ENCODE data around the gene MXD1. TPM values are rescaled to one million over a fixed set of nuclear protein-coding genes. Genes with fewer than 3 reads are reported as not detected.

MXD1 gene
- total RNA-seq, 1 experiment from 2014 or later = 71.8 TPM

DNA sequence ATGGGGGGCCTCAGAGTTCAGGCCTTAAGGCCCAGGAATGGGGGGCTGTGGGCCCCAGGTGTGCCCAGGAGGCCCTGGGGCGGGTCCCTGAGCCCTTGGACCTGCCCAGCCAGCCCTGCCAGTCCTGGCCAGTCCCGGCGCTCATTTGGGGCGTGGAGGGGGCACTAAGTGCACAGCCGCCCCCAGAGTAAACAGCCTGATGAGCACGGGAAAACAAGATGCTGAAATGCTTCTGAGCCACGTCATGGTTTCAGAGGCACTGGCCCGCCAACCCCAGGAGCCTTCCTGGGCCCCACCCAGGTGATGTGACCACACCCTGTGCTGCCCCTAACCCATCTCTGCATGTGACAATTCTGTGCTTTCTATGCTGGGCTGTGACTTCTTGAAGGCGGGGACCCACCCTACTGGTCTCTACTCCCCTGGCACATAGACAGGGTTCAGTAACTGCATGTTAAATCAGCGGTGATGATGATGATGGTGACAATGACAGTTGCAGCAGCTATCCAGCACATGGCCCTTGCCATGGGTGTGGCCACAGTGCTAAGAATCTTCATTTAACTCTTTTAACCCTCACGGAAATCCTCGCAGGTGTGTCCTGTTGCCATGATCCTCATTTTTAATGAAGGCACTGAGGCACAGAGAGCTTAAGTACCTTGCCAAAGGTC lies 74.7 kb downstream of the MXD1 start:
- intact Hi-C loops (cut with micrococcal nuclease) = no loop called here

More for the DNA sequence above, 74.7 kb downstream of the MXD1 start:
- Mint-ChIP-seq H3K27me3 (ENCODE audit: insufficient read depth, unreplicated experiment) (no peaks in the 10 kb centered on the region), H3K4me3 (ENCODE audit: unreplicated experiment) (no peak overlapping the region), H3K36me3 (ENCODE audit: insufficient read depth, unreplicated experiment) (peaks cover 7% of the 10 kb centered on the region), H3K9me3 (ENCODE audit: unreplicated experiment) (peaks cover 7% of the 10 kb centered on the region), H3K27ac (ENCODE audit: low read depth, unreplicated experiment) (no peak overlapping the region), H3K4me1 (ENCODE audit: insufficient read depth, unreplicated experiment) (no peaks in the 10 kb centered on the region)
- DNase-seq (ENCODE audit: unreplicated experiment) = no peak
- TF ChIP-seq, protein P1, sequence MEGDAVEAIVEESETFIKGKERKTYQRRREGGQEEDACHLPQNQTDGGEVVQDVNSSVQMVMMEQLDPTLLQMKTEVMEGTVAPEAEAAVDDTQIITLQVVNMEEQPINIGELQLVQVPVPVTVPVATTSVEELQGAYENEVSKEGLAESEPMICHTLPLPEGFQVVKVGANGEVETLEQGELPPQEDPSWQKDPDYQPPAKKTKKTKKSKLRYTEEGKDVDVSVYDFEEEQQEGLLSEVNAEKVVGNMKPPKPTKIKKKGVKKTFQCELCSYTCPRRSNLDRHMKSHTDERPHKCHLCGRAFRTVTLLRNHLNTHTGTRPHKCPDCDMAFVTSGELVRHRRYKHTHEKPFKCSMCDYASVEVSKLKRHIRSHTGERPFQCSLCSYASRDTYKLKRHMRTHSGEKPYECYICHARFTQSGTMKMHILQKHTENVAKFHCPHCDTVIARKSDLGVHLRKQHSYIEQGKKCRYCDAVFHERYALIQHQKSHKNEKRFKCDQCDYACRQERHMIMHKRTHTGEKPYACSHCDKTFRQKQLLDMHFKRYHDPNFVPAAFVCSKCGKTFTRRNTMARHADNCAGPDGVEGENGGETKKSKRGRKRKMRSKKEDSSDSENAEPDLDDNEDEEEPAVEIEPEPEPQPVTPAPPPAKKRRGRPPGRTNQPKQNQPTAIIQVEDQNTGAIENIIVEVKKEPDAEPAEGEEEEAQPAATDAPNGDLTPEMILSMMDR (IDR thresholded peaks at IDR 0.05; ENCODE audit: unreplicated experiment) = no peak
- ChIA-PET POLR2A (interaction anchor here (1.0 kb wide), 1 partner anchor 38 kb away, joined by 4 read pairs; no protein-coding TSS in a partner anchor), CTCF (interaction anchor here (0.6 kb wide), 1 partner anchor 95 kb away, joined by 3 read pairs; no protein-coding TSS in a partner anchor)
- BruUV-seq (replicated peaks) = no TSS peak

Other genes with a start within 250 kb of the MXD1 start
- gene ANXA4, start 173.0 kb upstream of the MXD1 start, total RNA-seq (2022) = 79.8 and 82.9 TPM in 2 replicates
- 13.2 and 13.6 TPM in 2 replicates for gene GMCL1, start 85.4 kb upstream of the MXD1 start, total RNA-seq (2022)
- 68.9 and 81.0 TPM in 2 replicates for gene SNRNP27, start 21.2 kb upstream of the MXD1 start, total RNA-seq (2022)
- gene ASPRV1, start 46.5 kb downstream of the MXD1 start, total RNA-seq (2022) = 0.20 and 0.23 TPM in 2 replicates
- 259 and 277 TPM in 2 replicates for gene PCBP1, start 172.4 kb downstream of the MXD1 start, total RNA-seq (2022)